HG03342 (cell line): ENCODE data around the gene HTT.
A peak's percentile ranks its signal among the peaks of the same experiment; 100 is the strongest.

Source experiments
- ATAC-seq: cut with Tn5 transposase; IDR thresholded peaks from one replicate; pipeline ENCODE4 v1.9.1; 2021; ENCODE audit warnings: mild to moderate bottlenecking, moderate library complexity; ENCODE audit not compliant: unreplicated experiment

The HTT gene

GRCh38 chr4:3074078-3074845, at the start of gene HTT, which contains the start of gene HTT-AS:
TSS of gene HTT (plus strand) at chr4:3074681. CDS start at chr4:3074826, 145 bp downstream.
TSS of gene HTT-AS (minus strand) at chr4:3074538.
- ATAC-seq, result peak; percentile 71

DNA sequence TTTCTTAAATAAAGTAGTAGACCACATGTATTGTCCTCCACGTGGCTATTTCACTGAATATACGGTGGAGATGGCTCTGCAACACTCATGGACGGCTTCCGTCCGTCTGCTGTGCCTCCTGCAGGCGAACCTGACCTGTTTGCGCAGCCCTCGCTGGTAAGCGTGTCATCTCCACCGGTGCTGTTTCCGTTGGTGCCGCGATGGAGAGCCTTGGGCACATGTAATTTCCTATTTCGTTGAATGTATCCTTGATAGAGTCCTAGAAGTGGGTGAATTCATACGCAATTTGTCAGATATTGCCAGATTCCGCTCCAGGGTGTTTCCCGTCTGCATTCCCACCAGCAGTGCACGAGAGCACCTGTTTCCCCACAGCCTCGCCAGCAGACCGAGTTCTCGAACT, 48.6 kb upstream of the HTT start:
- ATAC-seq, result no peak

- ATAC-seq, result no peak
Observed at GRCh38 chr4:3026540-3026939, 47.9 kb upstream of the HTT start.

GRCh38 chr4:3029464-3029863, 45.0 kb upstream of the HTT start:
- no peak for ATAC-seq

GRCh38 chr4:3030566-3031356, 43.7 kb upstream of the HTT start:
- no peak for ATAC-seq

DNA sequence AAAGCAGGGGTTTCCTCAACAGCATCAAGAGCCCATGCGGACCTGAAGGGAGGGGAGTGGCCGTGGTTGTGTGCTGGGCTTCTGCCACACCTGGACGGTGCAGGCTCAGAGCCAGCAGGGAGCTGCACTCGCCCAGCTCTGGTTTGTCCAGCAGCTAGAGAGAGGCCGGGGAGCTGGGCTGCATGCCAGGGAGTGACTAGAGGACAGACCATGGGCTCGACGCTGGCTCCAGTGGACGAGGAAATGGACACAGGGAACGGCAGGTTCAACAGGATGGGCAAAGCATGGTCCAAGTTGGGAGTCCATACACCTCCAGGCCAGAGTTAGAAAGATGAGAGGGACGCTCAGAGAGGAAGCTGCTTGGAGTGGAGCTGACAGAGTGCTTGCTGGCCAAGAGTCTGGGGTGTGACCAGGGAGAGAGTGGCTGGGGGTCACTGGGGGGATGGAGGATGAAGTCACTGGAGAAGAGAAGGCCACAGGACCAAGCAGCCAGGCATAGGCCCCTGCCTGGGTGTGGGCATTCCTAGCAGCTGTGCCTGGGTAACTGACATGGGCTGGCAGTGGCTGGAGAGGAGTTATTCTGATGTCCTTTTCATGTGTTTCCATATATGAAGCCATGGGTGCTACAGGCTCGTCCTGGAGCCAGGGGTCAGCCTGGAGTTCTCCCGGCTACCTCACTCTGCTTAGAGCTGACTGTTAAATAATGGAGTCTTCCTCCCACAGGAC, 43.0 kb upstream of the HTT start:
- no peak for ATAC-seq

DNA sequence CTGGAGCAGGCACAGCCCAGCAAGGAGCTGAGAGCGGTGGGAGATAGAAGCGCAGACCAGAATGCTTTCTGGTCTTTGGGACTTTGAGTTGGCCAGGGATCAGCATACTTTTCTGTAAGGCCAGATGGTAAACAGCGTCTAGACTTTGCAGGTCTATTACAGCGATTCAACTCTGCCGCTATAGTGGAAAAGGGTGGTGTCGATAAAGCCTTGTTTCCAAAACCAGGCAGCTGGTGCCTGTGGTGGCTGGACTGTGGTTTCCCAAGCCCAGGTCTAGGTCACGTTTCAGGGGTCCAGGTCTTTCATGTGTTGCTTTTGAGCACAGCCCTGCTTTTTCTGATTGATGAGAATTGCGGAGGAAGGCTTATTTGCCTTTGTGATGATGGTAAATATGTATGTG, 40.2 kb upstream of the HTT start:
- no peak for ATAC-seq

DNA sequence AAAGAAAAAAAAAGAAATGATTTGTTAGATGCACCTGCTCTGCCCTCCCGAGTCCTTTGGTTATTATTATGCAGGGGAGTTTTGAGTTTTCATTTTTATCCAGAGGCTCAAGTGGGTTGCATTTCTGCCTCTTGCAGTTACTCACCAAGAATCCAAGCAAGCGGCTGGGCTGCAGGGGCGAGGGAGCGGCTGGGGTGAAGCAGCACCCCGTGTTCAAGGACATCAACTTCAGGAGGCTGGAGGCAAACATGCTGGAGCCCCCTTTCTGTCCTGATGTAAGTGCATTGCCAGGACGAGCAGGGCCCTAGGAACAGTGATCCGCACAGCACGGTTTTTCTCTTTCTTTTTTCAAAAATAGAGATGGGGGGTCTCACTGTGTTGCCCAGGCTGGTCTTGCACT, 39.2 kb upstream of the HTT start:
- no peak for ATAC-seq

- ATAC-seq, result no peak
Observed at GRCh38 chr4:3035674-3036073, 38.8 kb upstream of the HTT start.

DNA sequence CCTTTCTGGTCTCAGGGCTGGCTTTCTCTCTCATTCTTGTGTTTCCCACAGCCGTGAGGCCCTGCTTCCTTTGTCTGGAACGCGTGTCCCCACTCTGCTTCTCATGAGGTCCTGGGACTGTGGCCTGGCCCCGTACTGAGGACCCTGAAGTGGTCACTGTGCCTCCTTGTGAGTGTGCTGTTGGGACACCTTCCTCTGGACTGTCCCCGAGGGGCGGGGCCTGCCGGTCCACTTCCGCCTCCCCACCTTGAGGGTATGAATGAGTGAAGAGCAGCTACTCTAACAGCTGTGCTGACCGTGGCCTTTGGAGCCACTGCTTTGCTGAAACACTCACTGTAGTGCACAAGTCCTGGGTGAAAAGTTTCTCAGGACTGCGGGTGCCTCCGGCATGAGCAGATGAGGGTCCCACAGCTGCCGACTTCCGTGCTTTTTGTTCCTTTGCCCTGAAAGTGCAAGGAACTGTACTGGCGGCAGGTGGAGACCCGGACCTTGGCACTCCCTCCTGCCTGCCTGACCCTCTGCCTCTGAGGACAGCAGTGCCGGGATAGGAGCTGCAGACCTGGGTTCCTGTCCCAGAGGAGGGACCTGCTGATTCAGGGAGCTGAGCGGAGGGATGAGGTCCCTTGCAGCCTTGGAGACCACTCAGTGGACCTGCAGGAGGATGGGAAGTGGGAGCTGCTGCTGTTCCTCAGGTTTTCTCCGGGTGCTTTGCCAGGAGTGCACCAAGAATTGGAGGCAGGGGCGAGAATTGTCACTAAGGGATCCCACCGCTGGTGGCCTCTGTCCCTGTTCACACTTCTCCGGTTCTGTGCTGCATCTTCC, 38.1 kb upstream of the HTT start:
- ATAC-seq, result no peak

DNA sequence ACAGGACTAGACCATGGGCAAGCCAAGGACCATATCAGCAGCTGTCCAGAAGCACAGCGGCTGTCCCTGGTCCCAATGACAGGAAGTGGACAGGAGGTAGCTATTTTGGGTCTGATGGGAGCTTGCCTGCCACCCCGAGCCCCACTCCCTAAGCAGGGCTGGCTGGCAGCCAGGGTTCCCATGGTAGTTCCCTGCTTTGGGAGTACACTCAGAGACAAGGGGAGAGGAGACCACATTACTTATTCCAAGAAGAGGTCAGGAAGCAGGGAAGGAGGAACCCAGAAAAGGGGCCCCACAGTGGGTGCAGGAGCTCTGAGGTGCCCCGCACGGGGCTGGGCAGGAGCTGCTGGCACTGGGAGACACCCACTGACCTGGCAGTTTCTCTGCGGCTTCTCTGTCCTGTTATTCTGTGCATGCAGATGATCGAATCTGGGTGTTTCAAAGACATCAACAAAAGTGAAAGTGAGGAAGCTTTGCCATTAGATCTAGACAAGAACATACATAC, 36.5 kb upstream of the HTT start:
- no peak for ATAC-seq

- ATAC-seq, result no peak
Observed at GRCh38 chr4:3039706-3040366, 34.6 kb upstream of the HTT start.

- no peak for ATAC-seq
Observed at GRCh38 chr4:3040452-3041191, 33.9 kb upstream of the HTT start.

DNA sequence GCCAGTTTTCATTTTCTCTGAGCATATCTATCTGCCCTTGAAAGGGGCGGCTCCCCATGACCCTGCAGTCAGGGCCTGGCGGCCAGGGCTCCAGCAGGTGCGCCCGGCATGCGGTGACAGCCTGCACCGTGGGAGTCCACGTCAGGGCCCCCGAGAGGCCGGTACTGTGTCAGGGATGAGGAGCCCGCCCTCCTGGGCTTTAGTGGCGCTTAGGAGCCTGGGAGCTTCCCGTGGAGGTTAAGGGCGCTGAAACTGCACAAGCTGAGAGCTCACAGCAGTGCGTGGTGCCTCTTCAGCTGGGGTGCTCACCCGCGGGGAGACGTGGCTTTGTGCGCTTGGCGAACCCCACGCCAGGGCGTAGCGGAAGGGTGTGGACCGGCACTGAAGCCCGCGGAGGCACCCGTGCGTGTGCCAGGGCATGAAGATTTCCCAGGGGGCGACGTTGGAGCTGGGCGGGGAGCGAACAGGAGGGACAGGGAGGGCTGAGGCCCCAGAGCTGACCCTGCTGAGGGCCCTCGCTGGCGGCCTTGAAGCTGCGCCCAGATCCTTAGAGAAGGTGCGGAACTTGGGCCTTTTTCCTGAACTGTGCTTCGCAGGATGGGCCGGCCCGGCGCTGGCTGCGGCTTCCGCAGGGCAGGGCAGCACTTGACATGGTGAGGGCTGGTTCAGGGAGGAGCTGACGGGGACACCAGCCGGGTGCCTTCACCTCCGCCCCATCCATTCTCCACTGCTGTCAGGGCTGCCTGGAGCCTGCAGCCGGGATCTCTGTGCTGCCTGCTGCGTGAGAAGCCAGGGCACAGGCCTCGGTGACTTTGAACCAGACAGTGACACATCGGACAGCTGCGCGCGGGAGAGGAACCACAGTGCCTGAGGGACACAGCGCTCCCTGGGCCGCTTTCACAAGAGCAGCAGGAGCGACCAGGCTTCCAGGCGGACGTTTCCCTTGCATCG, 33.0 kb upstream of the HTT start:
- no peak for ATAC-seq

DNA sequence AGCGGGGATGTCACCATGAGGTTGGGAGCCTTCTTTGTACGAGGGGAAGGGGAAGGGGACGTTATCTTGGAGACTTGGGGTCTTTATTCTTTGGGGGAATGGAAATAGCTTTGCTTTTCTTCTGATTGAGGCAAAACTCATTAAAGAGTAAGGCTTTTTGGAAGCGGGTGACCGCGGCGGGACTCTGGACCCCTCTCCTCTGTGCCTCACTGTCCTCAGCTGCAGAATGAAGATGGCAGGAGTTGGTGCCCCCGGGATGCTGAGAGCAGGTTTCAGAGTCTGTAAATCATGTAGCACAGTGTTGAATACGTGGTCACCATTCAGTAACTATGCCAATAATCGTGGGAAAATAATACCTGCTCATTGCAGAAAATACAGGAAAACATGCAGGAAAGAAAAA, 32.3 kb upstream of the HTT start:
- no peak for ATAC-seq

DNA sequence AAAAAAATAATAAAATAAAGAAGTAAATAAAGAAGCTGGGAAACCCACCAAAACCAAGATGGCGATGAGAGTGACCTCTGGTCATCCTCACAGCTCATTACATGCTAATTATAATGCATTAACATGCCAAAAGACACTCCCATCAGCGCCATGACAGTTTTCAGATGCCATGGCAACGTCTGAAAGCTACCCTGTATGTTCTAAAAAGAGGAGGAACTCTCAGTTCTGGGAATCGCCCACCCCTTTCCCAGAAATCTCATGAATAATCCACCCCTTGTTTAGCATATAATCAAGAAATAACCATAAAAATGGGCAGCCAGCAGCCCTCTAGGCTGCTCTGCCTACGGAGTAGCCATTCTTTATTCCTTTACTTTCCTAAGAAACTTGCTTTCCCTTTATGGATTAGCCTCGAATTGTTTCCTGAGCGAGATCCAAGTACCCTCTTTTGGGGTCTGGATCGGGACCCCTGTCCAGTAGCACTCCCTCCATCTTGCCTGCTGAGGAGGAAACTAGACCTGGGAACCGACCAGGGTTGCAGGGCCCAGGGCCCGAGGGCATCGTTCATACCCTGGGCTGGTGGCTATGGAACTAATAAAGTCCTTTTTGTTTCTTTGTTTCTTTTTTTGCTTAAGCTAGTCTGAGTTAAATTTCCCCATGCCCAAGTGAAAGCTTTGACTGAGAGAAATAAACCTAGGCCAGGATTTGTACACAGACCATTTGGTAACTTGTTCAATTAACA, 31.0 kb upstream of the HTT start:
- ATAC-seq, result no peak
